ENCODE data around the gene KCNJ10.

Gene KCNJ10

DNA sequence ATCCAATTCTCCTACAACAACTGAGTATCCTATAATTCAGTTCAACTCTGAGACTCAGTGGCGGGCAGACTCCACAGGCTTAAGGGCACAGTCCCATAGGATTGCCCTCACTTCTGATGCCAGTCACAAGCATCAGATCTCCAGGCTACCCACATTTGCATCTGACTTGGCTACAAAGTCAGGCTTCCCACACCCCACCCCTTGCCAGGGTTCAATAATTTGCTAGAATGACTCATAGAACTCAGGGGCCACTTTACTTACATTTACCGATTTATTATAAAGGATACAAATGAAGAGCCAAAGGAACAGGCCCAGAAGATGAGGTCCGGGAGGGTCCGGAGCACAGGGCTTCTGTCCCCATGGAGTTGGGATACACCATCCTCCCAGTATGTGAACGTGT is 80.0 kb downstream of the KCNJ10 start:
- no peak for DNase-seq (ENCODE audit: low read depth)

DNA sequence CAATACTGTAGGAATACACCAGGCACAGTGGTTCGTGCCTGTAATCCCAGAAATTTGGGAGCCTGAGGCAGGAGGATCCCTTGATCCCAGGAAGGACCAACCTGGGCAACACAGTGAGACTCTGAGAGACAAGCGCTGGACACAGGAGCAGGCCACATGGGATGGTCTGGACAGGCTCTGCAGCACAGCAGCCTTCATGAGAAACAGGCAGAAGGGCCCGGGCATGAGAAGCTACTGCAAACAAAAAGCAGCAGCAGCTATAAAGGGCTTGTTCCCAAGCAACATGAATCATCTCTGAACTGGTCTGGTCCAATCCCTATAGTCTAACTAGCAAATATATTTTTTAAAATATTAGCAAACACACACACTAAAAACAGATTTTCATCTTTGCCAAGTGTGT is 80.4 kb downstream of the KCNJ10 start:
- DNase-seq (ENCODE audit: low read depth) = no peak

DNA sequence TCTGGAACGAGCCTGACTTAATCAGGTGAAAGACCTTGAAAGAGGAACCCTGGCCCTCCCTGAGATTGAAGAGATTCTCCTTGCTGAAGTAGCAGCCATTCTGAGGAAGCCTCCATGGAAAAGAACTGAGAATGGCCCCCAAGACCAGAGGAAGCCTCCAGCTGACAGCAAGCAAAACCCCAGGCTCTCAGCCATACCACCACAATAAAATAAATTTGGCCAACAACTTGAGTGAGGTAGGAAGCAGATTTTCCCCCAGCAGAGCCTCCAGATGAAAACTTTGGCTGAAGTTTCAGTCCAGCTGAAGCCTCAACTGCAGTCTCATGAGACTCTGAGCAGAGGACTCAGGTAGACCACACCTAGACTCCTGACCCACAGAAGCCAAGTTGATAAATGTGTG is 82.0 kb downstream of the KCNJ10 start:
- DNase-seq (ENCODE audit: low read depth) = no peak

DNA sequence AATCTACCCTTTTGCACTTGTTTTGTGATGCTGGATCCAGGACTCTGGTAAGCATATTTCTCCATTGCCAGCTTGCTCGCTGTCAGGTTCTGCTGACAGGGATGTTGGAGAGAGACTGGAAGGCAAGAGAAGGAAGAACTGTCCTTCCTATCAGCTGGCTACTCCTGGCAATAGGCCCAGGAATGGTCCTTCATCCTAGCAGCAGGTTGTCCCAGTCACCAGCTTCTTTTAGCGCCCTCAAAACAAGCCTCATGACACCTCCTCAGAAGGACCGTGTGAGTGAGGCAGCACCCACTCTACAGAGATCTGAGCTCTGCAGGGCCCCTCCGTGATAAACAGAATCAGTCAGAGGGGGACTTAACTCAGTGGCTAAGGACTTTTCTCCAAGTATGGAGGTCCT is 82.8 kb downstream of the KCNJ10 start:
- DNase-seq (ENCODE audit: low read depth) = no peak

DNA sequence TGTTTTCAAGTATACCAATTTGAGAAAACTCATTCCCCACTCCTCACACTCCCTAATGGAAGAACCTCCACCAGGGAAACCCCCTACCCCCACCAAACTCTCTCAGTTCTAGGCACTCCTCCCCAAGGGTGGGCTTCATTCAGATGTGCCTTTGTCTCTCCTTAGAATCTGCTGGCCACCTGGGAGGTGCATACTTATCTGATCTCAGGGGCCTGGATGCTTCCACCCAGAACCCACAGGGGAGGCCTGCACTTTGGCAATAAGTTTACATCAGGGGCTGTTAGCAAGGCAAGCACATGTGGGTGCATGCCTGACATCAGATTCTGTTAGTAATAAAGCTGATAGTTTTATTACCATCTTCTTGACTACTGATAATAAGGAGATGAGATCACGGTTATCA is 83.4 kb downstream of the KCNJ10 start:
- DNase-seq (ENCODE audit: low read depth) = no peak

DNA sequence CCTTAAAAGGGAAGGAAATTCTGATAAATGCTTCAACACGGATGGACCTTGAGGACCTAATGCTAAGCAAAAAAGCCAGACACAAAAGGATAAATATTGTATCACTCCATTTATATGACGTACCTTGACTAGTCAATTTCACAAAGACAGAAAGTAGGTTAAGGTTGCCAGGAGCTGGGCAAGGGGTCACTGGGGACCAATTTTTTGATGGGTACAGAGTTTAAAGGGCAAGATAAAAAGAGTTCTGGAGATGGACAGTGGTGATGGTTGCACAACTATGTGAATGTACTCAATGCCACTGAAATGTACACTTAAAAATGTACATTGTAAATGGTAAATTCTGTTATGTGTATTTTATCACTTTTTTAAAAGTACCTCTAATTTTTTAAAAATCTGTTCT is 83.9 kb downstream of the KCNJ10 start:
- no peak for DNase-seq (ENCODE audit: low read depth)

DNA sequence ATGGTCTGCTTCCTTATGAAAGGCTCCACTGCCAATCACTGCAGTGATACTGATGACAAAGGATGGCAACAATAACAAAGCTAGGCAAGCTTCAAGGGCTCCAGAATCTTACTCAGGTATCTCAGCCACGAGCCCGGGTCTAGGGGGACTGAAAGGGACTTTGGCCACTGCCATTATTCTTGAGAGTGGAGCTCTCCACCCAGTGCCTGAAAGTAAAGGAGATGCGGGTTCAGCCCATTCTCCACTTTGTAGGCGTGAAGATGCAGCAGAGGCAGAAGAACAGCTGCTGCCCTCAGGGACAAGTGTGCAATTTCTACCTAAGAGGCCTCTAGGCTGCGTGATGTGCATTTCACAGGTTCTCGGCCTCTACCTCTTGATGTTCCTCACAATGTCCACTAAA is 84.5 kb downstream of the KCNJ10 start:
- no peak for DNase-seq (ENCODE audit: low read depth)

DNA sequence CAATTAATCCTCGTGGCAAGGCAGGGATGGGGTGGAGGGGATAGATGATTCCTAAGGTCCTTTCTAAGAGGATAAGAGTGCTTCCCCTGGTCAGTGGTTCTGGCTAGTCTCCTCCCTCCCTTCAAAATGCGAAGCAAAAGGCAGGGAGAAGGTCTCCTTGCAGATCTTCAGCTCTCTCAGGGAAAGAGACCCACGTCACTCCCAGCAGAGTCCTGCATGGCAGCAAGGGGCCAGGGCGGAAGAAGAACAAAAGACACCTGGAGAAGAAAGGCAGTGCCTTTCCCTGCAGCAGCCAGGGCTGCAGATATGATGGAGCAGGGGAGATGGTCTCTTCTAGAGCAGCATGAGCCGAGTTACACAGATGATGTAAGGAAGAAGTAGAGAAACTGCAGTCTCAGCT is 86.3 kb downstream of the KCNJ10 start:
- DNase-seq (ENCODE audit: low read depth) = no peak

DNA sequence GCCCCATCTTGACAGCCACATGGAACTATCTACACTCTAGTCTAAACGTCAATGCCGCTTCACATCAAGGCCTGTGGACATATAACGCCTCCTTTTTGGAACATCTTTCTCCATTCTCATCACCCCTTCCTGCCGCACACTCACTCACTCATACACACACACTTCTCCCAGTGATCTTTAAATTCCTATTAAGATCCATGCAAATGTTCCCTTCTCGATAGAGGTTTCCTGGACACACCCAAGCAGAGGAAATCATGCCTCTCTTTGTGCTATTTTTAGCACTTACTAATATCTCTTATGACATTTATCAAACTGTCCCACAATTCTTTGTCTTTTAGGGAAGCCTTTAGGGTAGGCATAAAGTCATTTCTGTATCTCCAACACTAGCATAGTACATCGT is 87.7 kb downstream of the KCNJ10 start:
- no peak for DNase-seq (ENCODE audit: low read depth)

DNA sequence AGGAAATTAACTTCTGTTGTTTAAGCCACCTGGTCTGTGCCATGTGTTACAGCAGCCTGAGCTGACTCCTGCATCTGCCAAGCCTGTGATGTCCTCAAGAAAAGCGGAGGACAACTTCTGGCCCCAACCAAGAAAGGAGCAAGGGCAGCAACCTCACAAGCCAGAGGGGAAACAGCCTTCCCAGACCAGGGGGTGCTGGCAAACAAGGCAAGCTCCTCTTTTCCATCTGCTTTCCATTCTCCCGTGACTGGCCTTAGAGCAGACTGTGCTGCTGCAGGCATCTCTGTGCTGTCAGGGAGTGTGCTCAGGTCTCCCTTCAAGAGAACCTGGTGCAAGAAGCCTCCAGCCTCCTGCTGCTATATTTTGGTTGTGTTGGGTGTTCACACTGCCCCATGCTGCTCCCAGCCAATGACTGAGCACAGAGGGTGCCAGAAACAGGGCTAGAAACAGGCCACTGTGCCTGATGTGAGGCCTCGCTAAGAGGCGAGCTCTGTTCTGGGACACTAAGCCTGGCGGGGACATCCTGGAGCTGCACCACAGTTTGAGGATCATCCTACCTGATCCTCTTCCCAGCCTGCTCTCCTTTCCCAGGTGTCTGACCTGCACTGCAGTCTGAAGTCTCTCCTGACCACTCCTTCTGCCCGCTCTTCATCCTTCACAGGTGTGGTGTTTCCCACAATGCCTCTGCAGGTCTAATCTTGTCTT is 88.5 kb downstream of the KCNJ10 start:
- DNase-seq (ENCODE audit: low read depth) = no peak

DNA sequence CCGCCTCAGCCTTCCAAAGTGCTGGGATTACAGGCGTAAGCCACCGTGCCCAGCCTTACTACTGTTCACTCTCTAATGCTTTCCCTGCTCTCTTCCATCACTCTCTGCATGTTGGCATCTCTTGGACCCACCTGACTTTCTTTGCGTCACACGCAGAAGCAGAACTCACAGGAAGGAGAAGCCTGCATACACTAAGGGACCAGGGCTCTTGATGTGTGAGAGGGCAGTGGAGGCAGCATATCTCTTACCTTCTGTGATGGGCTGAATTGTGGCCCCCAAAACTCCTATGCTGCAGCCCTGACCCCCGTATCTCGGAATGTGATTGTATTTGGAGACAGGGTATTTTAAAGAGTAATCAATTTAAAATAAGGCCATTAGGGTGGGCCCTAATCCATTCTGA is 89.2 kb downstream of the KCNJ10 start:
- no peak for DNase-seq (ENCODE audit: low read depth)

DNA sequence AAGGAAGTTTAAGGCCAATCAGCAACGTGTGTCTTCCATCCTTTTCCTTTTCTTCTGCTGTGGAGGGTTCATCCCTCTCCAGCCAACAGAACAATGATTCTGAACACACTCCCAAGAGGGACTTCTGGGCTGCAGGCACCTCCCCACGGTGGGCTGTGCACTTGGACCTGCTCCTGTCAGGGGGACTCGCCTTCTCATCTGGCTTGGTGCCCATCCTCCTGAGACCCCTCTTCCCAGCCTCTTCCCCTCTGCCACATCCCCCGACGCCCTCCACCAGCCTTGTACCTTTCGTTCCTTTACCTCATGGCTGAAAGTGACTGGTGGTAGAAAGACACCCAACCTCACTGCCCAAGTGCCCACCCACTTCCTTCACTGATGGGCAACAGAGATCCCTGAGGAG is 89.9 kb downstream of the KCNJ10 start:
- DNase-seq (ENCODE audit: low read depth) = no peak

DNA sequence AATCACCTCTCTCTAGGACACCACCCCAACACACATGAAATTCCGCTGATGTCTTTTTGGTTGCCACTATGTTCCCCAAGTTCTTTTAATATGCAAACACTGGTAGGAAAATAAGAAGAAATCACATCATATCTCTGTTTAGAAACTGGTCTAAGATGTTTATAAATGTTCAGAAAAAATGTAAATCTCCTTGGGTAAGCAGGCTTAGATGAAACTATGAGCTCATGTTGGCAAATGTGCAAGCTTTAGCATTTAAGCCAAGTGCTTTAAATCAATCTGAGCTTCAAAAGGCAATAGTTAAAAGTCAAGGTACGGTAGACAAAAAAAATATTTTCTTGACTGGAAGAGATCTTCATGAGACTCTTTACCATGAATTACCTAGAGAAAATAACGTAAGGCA is 90.7 kb downstream of the KCNJ10 start:
- DNase-seq (ENCODE audit: low read depth) = no peak

DNA sequence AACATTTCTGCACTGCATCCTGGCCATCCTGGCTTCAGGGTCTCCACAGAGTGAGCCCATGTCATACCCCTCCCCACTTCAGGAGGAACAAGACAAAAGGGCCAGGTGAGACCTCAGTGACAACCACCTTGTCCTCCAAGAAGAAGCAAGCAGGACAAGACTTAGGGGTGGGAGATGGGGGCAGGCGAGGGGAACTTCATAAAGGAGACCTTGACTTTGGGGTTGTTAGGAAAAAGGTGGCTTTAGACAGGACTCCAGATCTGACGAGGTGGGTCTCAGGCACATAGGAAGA is 91.9 kb downstream of the KCNJ10 start:
- DNase-seq (ENCODE audit: low read depth) = no peak

DNA sequence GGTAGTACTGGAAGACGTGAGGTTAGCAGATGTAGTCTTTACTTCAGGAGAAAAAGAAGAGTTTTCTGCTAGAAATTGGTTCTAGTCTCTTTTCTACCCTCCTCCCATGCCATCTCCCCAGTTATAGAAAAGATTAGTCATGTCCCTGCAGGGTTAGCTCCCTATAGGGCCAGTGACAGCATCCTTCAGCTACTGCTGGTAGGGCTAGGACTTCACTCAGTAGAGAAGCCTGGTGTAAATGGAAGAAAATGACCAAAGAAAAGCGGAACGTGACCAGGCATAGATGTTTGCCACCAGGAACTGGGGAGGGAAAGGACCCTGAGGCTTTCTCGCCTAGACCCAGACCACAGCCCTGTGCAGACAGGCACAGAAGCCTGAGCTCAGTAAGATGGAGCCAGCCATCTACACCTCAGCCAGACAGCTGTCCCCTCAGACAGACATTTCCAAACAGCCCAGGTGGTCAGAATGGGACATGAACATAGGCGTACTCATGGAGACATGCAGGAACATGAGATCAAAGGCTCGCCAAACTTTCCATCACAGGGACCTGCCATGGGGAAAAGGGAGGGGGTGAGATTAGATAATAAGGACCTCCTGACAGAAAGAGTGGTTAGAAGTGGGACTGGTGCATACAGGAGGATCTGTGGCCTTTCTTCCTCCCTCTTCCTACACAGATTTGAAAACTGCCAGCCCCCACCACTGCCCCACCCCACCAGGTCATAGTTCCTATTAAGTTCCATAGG is 92.4 kb downstream of the KCNJ10 start:
- no peak for DNase-seq (ENCODE audit: low read depth)

DNA sequence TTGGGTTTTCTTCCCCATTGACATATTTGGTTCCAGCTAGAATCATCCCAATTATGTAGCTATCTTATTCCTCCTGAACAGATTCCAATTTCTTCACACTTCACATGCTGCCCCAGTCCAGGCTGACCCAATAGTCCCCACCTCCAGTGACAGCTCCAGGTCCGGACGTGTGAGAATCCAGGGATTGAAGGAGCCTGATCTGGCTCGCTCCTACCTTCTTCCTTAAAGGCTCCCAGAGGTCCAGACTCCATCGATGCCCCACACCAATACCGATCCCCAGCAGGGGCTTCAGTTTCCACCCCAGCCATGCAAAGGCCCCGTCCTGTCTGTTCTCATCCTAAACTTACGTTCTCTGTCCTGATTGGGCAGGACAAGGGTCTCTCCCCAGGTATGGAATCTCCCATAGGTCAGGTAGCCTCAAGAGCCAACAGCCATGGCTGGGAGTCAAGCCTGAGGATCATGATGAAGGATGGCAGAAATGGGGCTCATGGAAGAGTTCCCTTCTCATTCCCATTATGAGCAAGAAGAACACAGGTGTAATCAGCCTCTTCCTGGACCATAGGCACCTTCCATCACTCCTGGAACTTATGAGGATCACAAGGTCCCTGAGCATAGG is 95.5 kb downstream of the KCNJ10 start:
- DNase-seq (ENCODE audit: low read depth) = no peak

DNA sequence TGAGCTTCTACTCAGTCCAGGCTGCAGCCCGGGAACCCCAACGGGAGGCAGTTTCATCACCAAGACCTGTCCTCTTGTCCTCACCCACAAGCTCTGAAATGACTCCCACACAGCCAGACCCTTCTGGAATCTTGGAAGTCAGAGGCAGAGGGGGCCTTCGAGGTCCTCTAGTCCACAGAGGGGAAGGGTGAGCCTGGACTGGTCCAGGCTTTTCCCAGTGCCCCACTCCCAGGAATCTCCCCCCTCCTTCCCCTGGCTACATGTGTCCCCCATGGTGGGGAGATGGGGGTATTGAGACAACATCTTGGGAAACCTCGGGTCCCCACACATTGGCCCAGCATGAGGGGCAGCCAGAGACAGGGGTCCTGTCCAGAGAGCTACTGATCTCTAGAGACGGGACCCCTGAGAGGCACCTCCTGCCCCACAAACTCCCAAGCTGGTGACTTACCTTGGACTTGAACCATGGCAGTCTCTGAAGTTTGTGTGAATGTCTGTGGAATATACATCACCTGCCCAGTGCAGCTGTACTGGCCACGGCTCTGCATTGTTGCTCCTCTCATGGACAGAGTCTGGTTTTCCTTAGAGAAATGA is 96.5 kb downstream of the KCNJ10 start:
- DNase-seq (ENCODE audit: low read depth) = no peak

DNA sequence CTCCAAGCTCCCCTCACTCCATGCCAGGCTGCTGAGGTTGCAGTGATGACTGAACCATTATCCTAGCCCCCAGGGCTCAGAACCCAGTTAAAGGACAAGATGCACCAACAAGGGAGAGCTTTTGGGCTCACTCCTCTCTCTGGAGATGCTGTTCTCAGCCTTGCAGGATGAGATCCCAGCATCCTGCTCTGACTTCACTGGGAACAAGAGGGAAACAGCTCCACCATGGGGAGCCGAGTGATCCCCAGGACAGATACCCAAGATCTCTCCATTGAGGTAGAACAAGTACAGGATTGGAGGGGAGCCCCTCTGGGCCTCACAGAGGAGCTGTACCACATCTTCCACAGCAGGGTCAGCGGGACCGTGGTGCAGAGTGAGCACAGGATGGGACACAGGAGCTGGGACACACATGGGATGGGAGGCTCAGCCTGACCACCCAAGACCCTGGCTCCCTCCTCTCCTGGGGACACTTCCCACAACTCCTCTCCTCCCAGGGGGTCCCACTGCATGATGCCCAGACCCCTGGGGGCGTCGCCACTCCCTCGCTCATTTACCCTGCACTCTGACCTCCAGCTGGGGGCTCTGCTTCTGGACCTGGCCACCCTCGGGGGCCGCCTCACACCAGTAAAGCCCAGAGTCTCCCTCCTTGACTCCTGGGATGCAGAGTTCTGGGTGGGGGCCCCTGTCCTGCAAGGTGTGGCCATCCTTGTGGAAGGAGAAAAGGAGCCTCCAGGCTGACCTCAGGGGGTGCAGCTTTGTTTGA is 97.3 kb downstream of the KCNJ10 start:
- DNase-seq (ENCODE audit: low read depth) = no peak

DNA sequence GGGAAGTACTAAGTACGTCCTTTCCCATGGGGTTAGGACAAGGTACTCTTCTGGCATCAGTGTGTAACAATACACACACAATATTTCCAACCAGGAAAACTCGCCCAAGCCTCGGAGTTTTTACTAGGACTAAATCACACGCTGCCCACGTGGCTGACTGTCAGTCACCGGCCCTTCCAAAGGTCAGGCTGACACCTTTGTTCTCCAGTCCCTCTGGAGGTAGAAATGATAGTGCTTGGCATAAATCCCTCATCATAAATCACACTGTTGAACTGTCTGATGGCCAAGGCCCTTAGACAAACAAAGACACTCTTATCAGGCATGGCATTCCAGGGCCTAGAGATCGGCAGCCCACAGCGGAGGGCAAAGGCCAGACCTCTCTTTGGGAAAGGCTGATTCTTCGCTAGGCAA is 99.0 kb downstream of the KCNJ10 start:
- DNase-seq (ENCODE audit: low read depth) = no peak

DNA sequence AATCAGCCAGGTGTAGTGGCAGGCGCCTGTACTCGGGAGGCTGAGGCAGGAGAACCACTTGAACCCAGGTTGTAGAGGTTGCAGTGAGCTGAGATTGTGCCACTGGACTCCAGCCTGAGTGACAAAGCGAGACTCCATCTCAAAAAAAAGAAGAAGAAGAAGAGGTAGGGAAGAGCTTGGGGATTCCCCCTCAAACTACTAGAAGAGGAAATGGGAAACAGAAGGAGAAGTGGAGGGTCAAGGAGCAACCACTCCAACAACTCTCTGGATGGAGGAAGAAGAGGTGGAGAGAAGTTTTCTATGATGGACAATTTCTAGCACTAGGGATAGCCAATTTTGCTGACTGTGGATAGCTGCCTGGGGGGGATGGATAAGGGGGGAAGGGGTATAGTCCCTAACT is 101.1 kb downstream of the KCNJ10 start:
- DNase-seq (ENCODE audit: low read depth) = no peak

DNA sequence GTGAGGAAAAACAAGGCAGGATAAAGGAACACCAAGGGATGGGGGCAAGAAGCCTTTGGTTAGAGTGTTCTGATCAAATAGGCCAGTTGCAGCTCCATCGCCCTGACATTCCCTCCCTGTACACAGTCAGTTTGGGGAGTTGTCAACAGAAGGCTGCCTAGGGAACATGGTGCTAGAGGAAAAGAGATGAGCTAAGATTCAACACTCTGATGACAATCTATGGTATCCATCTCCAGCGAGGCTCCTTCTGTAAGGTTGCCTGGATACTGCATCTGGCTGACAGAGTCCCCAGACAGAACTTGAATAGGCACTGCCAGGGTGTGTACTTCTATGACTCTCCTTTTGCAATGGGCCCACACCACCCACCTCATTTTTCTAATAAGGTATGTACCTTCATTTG is 104.7 kb downstream of the KCNJ10 start:
- DNase-seq (ENCODE audit: low read depth) = no peak

DNA sequence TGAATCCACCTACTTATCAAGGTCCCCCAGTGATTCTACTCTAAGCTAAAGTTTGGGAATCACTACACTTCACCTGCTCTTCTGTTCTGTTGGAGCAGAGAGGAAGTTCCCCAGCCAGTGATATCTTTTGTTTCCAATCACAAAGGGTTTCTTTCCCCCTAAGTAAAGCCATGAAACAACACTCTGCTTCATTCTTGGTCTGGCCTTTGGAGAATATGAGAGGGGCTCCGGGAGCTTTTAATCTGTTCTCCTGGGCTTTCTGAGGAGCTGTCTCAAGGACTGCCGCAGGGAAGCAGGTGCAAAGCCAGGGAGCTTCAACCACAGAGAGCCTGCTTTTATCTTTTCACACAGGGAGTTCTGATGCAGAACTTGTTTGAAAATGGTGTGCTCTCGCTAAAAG is 105.8 kb downstream of the KCNJ10 start:
- no peak for DNase-seq (ENCODE audit: low read depth)

DNA sequence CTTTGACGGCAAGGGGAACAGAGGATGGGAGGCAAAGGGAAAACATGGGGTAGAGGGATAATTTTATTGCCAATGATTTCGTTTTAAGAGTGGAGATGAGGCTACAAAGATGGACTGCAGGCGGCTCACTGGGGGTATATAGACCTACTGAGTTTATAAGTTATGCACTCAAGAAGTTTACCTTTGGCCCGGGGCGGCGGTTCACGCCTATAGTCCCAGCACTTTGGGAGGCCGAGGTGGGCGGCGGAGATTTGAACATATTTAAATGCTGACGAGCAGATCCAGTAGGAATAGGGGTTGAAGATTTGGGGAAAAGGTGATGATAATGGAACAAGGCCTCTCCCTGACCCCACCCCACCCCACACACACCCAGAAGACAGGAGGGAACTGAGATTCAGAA is 107.8 kb downstream of the KCNJ10 start:
- no peak for DNase-seq (ENCODE audit: low read depth)

Measured in activated gamma-delta T cell treated with anti-CD3 and anti-CD28 coated beads, Interleukin-2, amount 50 U/mL, for 16 hours (primary cell).